HCT116 (cell line): Measurements from ENCODE around the gene SLC16A5.

Source experiments
- POLR2A ChIP-seq: IDR thresholded peaks from 2 replicates; pipeline ENCODE4 v1.7.0; 2011; ENCODE audit warnings: borderline replicate concordance; ENCODE audit not compliant: insufficient read depth, insufficient read length; ENCODE audit errors: extremely low read depth
- POLR2AphosphoS5 ChIP-seq: IDR thresholded peaks from 2 replicates; pipeline ENCODE4 v1.6.1; 2011; ENCODE audit warnings: mild to moderate bottlenecking, low read depth, low read length, moderate library complexity
- YY1 ChIP-seq: IDR thresholded peaks from 2 replicates; pipeline ENCODE4 v1.6.1; 2011; ENCODE audit warnings: low read length, low read depth, moderate library complexity, mild to moderate bottlenecking; ENCODE audit not compliant: insufficient replicate concordance; ENCODE audit errors: extremely low read depth

GRCh38 chr17:75130632-75131277, 43.0 kb downstream of the SLC16A5 start:
- no peak for TF ChIP-seq POLR2A
- TF ChIP-seq YY1 = peak; percentile 36
- TF ChIP-seq POLR2AphosphoS5 = no peak; the same call in 1 of the 2 replicates
